Kidney epithelial cell (primary cell): ENCODE results near the gene FKBP14. TPM values are rescaled to one million over a fixed set of nuclear protein-coding genes. Genes with fewer than 3 reads are reported as not detected.
"Not testable (repeated sequence)": the region's sequence is repeated elsewhere in the genome, so short reads cannot be mapped to it uniquely, and the experiment has no call there.

ENCODE experiments used
- DNase-seq: peaks from one replicate; pipeline ENCODE4 v3.0.0-alpha.2; 2010; ENCODE audit warnings: low read depth
- H3K27me3 ChIP-seq: 2 replicates; pipeline ENCODE4 v1.6.0; 2011; ENCODE audit warnings: low read length; ENCODE audit not compliant: control insufficient read depth, insufficient read depth
- H3K36me3 ChIP-seq: 2 replicates; pipeline ENCODE4 v1.5.1; 2011; ENCODE audit warnings: low read length; ENCODE audit not compliant: control insufficient read depth, insufficient read depth
- H3K4me3 ChIP-seq: 2 replicates; pipeline ENCODE4 v1.5.1; 2011; ENCODE audit warnings: low read depth, mild to moderate bottlenecking, control low read depth, low read length
- CTCF ChIP-seq: IDR thresholded peaks from 2 replicates; pipeline ENCODE4 v1.5.1; 2011; ENCODE audit warnings: mild to moderate bottlenecking, moderate library complexity, low read length, control low read depth, inconsistent platforms; ENCODE audit not compliant: insufficient read depth, poor library complexity, severe bottlenecking
- total RNA-seq: library from RNA; depleted of rRNA; stranded (reverse); fragments of >200 nt; gene quantifications from 2 replicates; pipeline ENCODE4 v1.2.3, GENCODE V29; 2015

The FKBP14 gene
- total RNA-seq, 1 donor from 2014 or later, result 17.0 TPM

- TF ChIP-seq CTCF, result no peak
- no peaks in the 10 kb centered on the region for H3K27me3 ChIP-seq
- no peak for DNase-seq
- no peak overlapping the region for H3K4me3 ChIP-seq
- peaks cover 2% of the 10 kb centered on the region for H3K36me3 ChIP-seq
These were observed 56.8 kb downstream of the FKBP14 start for GRCh38 chr7:29969738-29970137.

GRCh38 chr7:29968683-29969395, 57.7 kb downstream of the FKBP14 start:
- peak; percentile 86 for DNase-seq
- Histone ChIP-seq H3K36me3 (peaks cover 2% of the 10 kb centered on the region), H3K4me3 (no peak overlapping the region), H3K27me3 (no peaks in the 10 kb centered on the region)
- TF ChIP-seq CTCF, result no peak

- no peaks in the 10 kb centered on the region for H3K27me3 ChIP-seq
- DNase-seq, result no peak
- H3K36me3 ChIP-seq, result peaks cover 2% of the 10 kb centered on the region
- no peak for TF ChIP-seq CTCF
- H3K4me3 ChIP-seq, result no peak overlapping the region
These were observed 61.5 kb downstream of the FKBP14 start for GRCh38 chr7:29965030-29965429.

GRCh38 chr7:29962035-29962434, 64.5 kb downstream of the FKBP14 start:
- Histone ChIP-seq H3K4me3 (no peak overlapping the region), H3K36me3 (peaks cover 2% of the 10 kb centered on the region), H3K27me3 (no peaks in the 10 kb centered on the region)
- no peak for TF ChIP-seq CTCF
- no peak for DNase-seq

GRCh38 chr7:29961611-29962010, 64.9 kb downstream of the FKBP14 start:
- H3K27me3 ChIP-seq, DNase-seq, H3K36me3 ChIP-seq, H3K4me3 ChIP-seq: not testable (repeated sequence)

Other genes starting within 250 kb of the FKBP14 start
- gene WIPF3, start 220.2 kb downstream of the FKBP14 start, total RNA-seq, result 0.46 and 0.68 TPM in 2 replicates
- gene SCRN1, start 36.9 kb downstream of the FKBP14 start, total RNA-seq, result 79.6 and 91.3 TPM in 2 replicates
- gene PLEKHA8, start 1.7 kb upstream of the FKBP14 start, total RNA-seq, result 20.7 and 22.7 TPM in 2 replicates
- 18.5 and 21.1 TPM in 2 replicates for gene MTURN, start 108.3 kb upstream of the FKBP14 start, total RNA-seq